ENCODE data around the gene MGAT5B. TPM values are rescaled to one million over a fixed set of nuclear protein-coding genes. Genes with fewer than 3 reads are reported as not detected.

The MGAT5B gene
- polyA plus RNA-seq, 3 donors from 2014 or later, result not detected

DNA sequence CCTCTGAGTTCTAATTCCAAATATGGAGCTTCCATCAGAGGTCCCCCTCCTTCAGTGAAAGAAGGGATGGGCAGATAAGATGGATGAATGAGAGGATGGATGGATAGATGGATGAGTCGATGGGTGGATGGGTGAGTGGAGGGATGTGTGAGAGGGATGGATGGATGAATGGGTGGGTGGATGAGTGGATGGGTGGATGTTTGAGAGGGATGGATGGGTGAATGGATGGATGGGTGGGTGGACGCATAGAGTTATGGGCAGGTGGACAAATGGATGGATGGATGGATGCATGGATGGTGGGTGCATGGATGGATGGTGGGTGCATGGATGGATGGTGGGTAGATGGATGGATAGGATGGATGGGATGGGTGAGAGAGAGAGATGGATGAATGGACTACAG, 69.0 kb downstream of the MGAT5B start:
- no peak for DNase-seq
- Mint-ChIP-seq H3K4me3 (no peak overlapping the region), H3K27ac (no peak overlapping the region), H3K27me3 (ENCODE audit: low read depth in 3 of 3) (peaks cover 0 to 1% (median 0%) of the 10 kb centered on the region in 3 donors), H3K4me1 (no peaks in the 10 kb centered on the region), H3K9me3 (no peaks in the 10 kb centered on the region), H3K36me3 (no peaks in the 10 kb centered on the region)

DNA sequence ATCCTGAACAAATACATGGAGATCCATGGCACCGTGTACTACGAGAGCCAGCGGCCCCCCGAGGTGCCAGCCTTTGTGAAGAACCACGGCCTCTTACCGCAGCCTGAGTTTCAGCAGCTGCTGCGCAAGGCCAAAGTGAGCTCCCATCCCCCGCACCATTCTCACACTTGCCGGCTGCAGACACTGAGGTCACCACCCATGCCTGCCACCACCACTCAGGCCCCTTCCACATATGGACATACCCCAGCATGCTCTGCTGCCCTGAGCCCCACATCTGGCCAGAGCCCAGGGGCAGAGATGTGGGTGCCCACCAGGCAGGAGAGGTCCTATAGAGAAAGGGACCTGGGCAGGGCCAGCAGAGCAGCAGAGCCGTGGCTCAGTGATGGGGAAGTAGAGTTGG, 69.8 kb downstream of the MGAT5B start:
- H3K27ac Mint-ChIP-seq, result no peak overlapping the region
- peaks cover 0 to 4% (median 0%) of the 10 kb centered on the region in 3 donors for H3K27me3 Mint-ChIP-seq (ENCODE audit: low read depth in 3 of 3)
- no peaks in the 10 kb centered on the region for H3K36me3 Mint-ChIP-seq
- H3K4me1 Mint-ChIP-seq, result no peaks in the 10 kb centered on the region
- DNase-seq, result no peak
- no peak overlapping the region for H3K4me3 Mint-ChIP-seq
- H3K9me3 Mint-ChIP-seq, result no peaks in the 10 kb centered on the region

DNA sequence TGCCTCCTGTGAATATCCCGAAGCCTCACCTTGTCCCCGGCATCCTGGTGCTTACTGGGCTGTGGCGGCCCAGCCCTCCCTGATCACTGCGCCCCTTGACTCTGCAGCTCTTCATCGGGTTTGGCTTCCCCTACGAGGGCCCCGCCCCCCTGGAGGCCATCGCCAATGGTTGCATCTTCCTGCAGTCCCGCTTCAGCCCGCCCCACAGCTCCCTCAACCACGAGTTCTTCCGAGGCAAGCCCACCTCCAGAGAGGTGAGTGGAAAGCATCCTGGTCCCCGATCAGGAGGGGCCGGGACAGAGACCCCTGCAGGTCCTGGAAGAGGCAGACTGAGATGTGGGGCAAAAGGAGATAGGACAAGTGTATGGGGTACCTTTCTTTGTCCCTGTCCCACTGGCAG, 72.1 kb downstream of the MGAT5B start:
- Mint-ChIP-seq H3K9me3 (no peaks in the 10 kb centered on the region), H3K4me1 (no peaks in the 10 kb centered on the region), H3K4me3 (no peak overlapping the region), H3K27ac (no peak overlapping the region), H3K27me3 (ENCODE audit: low read depth in 3 of 3) (peaks cover 0 to 4% (median 0%) of the 10 kb centered on the region in 3 donors), H3K36me3 (no peaks in the 10 kb centered on the region)
- DNase-seq, result no peak

DNA sequence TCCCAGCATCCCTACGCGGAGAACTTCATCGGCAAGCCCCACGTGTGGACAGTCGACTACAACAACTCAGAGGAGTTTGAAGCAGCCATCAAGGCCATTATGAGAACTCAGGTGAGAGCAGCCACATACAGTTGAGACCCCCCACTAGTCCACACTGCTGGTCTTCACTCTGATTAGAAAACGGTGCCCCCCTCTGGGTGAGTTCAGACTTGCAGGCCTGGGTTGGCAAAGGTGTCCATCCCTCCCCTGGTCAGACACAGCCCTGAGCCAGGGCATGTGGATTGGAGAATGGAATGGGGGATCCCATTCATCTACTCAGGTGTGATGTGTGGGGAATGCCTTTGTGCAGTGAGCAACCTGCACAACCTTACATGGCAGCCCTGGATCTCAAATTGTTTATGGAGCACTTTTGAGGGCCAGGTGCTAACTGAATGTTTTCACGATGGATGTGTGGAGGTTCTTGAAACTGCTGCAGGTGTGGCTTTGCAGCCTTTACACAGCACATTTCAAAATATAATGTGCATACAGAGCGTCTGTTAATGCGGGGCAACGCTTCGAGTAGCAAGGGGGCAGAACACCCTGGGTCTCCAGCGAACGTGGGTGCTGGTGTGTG, 72.6 kb downstream of the MGAT5B start:
- Mint-ChIP-seq H3K27me3 (ENCODE audit: low read depth in 3 of 3) (peaks cover 0 to 4% (median 0%) of the 10 kb centered on the region in 3 donors), H3K4me1 (no peaks in the 10 kb centered on the region), H3K27ac (no peak overlapping the region), H3K4me3 (no peak overlapping the region), H3K9me3 (no peaks in the 10 kb centered on the region), H3K36me3 (no peaks in the 10 kb centered on the region)
- DNase-seq, result no peak

DNA sequence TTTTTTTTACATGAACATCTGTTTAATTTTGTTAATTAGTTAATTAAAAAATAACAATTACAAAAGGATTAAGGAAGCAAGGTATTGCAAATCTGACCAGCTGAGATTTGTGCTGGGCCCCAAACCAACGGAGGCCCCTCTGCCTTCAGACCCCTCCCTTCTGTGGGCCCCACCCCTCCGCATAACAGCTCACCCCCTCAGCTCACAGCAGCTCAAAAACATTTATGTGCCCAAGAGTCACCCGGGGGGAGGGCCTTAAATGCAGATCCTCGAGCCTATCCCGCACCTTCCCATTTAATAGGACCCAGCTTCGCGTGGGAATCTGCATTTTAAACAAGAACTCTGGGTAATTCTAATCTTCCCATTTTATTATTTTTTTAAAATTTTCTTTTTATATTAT, 75.0 kb downstream of the MGAT5B start:
- Mint-ChIP-seq H3K4me1 (no peaks in the 10 kb centered on the region), H3K27ac (no peak overlapping the region), H3K9me3 (no peaks in the 10 kb centered on the region), H3K36me3 (no peaks in the 10 kb centered on the region), H3K4me3 (no peak overlapping the region), H3K27me3 (ENCODE audit: low read depth in 3 of 3) (peaks cover 0 to 5% (median 2%) of the 10 kb centered on the region in 3 donors)
- no peak for DNase-seq

DNA sequence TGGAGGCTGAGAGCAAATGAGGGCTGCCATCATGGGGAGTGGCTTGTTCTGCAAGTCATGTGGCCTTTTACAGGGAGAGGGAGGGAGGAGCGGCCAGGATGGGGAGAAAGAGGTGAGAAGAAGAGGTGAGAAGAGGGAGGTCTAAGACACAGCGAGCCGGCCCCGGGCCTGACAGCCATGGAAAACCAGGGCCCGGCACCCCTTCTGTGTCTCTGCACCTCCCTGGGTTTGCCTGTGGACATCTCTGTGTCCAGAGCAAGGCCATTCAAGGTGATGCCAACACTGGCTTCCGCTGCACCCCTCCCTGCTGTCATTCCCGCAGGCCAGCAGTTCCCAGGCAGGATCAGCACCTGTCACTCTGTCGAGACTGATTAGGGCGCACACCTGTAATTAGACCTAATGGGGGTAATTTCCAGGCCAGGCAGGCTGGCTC, 75.6 kb downstream of the MGAT5B start:
- no peaks in the 10 kb centered on the region for H3K9me3 Mint-ChIP-seq
- peaks cover 0 to 5% (median 2%) of the 10 kb centered on the region in 3 donors for H3K27me3 Mint-ChIP-seq (ENCODE audit: low read depth in 3 of 3)
- no peak overlapping the region for H3K4me3 Mint-ChIP-seq
- H3K36me3 Mint-ChIP-seq, result no peaks in the 10 kb centered on the region
- DNase-seq, result no peak
- H3K27ac Mint-ChIP-seq, result no peak overlapping the region
- H3K4me1 Mint-ChIP-seq, result no peaks in the 10 kb centered on the region

DNA sequence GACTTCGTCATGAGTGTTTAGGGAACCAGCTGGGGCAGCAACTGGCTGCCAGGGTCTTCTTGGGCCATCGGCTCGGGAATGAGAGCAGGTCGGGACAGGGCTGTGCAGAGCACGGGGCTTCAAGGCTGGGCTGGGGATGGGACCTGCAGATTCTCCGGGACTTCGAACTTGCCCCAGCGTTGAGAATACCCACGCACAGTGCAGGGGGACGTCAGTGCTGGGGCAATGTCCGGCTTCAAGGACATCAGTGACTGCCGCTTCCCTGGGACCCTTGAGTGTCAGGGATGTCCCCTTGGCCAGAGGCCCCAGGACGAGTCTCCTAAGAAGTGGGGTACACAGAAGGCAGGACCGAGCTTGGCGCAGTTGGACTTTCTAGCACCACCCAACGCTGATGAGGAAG, 76.3 kb downstream of the MGAT5B start:
- H3K27ac Mint-ChIP-seq, result no peak overlapping the region
- DNase-seq, result no peak

GRCh38 chr17:76946111-76946771, 78.0 kb downstream of the MGAT5B start:
- H3K4me3 Mint-ChIP-seq, result no peak overlapping the region
- H3K36me3 Mint-ChIP-seq, result no peaks in the 10 kb centered on the region
- peaks cover 0 to 5% (median 2%) of the 10 kb centered on the region in 3 donors for H3K27me3 Mint-ChIP-seq (ENCODE audit: low read depth in 3 of 3)
- H3K9me3 Mint-ChIP-seq, result no peaks in the 10 kb centered on the region
- H3K27ac Mint-ChIP-seq, result no peak overlapping the region
- H3K4me1 Mint-ChIP-seq, result no peaks in the 10 kb centered on the region
- DNase-seq, result no peak

More for the DNA sequence above, 76.3 kb downstream of the MGAT5B start:
- Mint-ChIP-seq H3K36me3 (no peaks in the 10 kb centered on the region), H3K4me3 (no peak overlapping the region), H3K9me3 (no peaks in the 10 kb centered on the region), H3K27me3 (ENCODE audit: low read depth in 3 of 3) (peaks cover 0 to 5% (median 2%) of the 10 kb centered on the region in 3 donors), H3K4me1 (no peaks in the 10 kb centered on the region)

DNA sequence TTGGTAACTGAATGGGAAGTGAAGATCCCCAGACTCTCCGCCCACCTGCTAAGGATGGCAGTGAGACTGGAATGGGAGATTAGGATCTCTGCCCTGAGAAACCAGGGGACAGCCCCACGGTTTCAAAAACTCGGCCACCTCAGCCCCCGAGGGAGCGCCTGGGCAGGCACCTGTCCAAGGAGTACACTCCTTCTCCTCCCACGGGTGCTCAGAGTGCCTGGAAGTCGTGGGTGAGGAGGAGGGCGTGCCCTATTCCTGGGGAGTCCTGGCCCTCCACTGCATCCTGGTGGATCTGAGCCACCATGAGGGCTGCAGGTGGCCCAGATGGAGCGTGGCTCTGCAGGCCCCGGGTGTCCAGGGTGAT, 78.5 kb downstream of the MGAT5B start:
- no peak for DNase-seq
- H3K27ac Mint-ChIP-seq, result no peak overlapping the region
- H3K4me3 Mint-ChIP-seq, result no peak overlapping the region
- no peaks in the 10 kb centered on the region for H3K9me3 Mint-ChIP-seq
- H3K4me1 Mint-ChIP-seq, result no peaks in the 10 kb centered on the region
- no peaks in the 10 kb centered on the region for H3K36me3 Mint-ChIP-seq
- H3K27me3 Mint-ChIP-seq (ENCODE audit: low read depth in 3 of 3), result peaks cover 0 to 5% (median 2%) of the 10 kb centered on the region in 3 donors

DNA sequence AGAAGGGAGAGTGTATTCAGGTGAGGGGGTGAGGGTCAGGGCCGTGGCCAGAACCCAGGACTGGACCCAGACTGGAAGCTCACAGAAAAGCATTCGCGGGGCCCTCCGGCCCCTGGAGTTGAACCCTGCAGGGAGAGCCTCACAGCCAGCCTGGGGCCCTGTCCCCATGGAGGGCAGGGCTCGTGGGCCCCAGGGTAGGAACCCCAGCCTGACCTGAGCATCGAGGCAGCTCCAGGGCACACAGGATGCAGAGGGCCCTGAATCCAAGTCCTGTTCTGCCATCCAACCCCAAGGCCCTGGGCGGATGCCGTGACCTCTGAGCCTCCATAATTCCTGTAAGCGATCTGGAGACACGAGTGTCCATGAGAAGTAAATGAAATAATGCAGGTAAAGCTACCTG, 79.1 kb downstream of the MGAT5B start:
- no peak for DNase-seq
- Mint-ChIP-seq H3K27ac (no peak overlapping the region), H3K36me3 (no peaks in the 10 kb centered on the region), H3K4me1 (no peaks in the 10 kb centered on the region), H3K4me3 (no peak overlapping the region), H3K27me3 (ENCODE audit: low read depth in 3 of 3) (peaks cover 0 to 5% (median 2%) of the 10 kb centered on the region in 3 donors), H3K9me3 (no peaks in the 10 kb centered on the region)

DNA sequence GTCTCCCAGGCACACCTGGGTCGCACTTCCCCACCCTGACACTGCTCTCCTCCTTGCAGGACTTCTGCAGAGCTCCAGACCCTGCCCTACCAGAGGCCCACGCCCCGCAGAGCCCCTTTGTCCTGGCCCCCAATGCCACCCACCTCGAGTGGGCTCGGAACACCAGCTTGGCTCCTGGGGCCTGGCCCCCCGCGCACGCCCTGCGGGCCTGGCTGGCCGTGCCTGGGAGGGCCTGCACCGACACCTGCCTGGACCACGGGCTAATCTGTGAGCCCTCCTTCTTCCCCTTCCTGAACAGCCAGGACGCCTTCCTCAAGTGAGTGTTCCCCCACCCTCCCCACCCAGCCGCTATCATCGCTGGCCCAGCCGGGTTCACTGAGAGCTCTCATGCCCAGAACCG, 79.6 kb downstream of the MGAT5B start:
- Mint-ChIP-seq H3K27me3 (ENCODE audit: low read depth in 3 of 3) (peaks cover 0 to 4% (median 2%) of the 10 kb centered on the region in 3 donors), H3K4me1 (no peaks in the 10 kb centered on the region), H3K4me3 (no peak overlapping the region), H3K9me3 (no peaks in the 10 kb centered on the region), H3K36me3 (no peaks in the 10 kb centered on the region), H3K27ac (no peak overlapping the region)
- no peak for DNase-seq

- Mint-ChIP-seq H3K27me3 (ENCODE audit: low read depth in 3 of 3) (peaks cover 0 to 2% (median 2%) of the 10 kb centered on the region in 3 donors), H3K4me3 (no peak overlapping the region), H3K27ac (no peak overlapping the region), H3K4me1 (no peaks in the 10 kb centered on the region), H3K36me3 (no peaks in the 10 kb centered on the region), H3K9me3 (no peaks in the 10 kb centered on the region)
- DNase-seq, result no peak
Observed at GRCh38 chr17:76948301-76948700, 80.1 kb downstream of the MGAT5B start.

DNA sequence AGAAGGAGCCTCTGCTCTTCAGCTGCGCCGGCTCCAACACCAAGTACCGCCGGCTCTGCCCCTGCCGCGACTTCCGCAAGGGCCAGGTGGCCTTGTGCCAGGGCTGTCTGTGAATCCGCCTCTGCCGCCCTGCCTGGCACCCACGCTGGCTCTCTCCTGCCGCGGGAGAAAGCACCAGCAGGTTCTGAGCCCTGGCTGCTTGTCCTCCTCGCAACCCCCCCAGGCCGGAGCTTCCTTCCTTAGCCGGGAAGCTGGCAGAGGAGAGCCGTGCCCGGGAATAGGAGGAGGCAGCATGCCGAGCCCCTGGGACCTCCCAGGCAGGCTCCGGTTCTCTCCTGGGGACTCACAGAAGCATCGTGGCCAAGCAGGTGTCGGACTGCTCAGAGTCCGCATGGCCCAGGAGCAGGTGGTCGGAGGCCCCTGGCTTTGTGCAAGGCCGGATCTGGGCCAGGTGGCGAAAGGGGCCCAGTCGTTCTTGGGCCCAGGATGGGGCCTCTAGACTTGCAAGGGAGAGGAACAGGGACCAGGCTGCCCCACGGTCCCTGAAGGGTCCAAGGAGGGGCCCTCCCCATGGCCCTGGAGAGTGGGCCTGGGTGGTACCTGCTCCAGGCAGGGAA, 80.6 kb downstream of the MGAT5B start:
- Mint-ChIP-seq H3K4me1 (no peaks in the 10 kb centered on the region), H3K27ac (no peak overlapping the region), H3K4me3 (no peak overlapping the region), H3K9me3 (no peaks in the 10 kb centered on the region), H3K36me3 (no peaks in the 10 kb centered on the region), H3K27me3 (ENCODE audit: low read depth in 3 of 3) (peaks cover 0 to 2% (median 2%) of the 10 kb centered on the region in 3 donors)
- DNase-seq, result no peak

DNA sequence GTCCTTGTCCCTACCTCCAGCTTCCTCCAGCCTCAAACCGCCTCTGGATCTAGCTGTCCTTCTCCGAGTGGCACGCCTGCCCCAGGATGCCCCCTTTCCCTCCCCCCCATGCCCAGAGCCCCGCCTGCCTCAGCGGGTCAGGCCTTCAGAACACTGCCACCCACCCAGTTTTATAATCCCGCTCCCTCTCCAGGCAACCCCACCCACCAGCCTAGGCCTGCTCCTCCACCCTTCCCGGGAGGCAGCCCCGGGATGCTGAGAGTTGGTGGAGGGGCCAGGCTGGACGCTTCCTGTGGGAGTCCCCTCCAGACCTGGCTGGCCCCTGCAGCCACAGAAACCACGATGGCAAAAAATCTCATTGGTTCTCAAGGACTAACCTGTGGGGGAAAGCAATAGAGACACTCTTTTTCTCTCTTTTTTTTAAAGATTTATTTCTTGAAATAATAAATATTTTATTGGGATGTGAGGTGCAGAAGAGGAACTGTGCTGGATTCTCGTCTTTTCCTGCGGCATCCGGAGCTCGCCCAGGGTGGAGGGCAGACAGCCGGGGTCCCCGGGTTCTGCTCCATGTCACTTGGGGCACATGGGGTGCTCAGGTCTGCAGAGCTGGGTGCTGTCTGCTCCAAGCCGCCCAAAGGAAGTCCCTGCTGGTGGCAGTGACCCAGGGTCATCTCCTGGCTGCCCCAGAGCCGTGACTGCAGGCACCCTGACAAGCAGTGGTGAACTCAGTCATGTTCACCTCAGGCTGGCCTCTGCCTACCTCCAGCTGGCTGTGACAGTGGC, 81.9 kb downstream of the MGAT5B start:
- no peaks in the 10 kb centered on the region for H3K36me3 Mint-ChIP-seq
- DNase-seq, result no peak
- H3K4me1 Mint-ChIP-seq, result no peaks in the 10 kb centered on the region
- H3K27me3 Mint-ChIP-seq (ENCODE audit: low read depth in 3 of 3), result peaks cover 0 to 2% (median 2%) of the 10 kb centered on the region in 3 donors
- H3K27ac Mint-ChIP-seq, result no peak overlapping the region
- H3K4me3 Mint-ChIP-seq, result no peak overlapping the region
- H3K9me3 Mint-ChIP-seq, result no peaks in the 10 kb centered on the region

Measured in immature natural killer cell (primary cell).